ENCODE measurements around the gene KCNT1. TPM values are rescaled to one million over a fixed set of nuclear protein-coding genes. Genes with fewer than 3 reads are reported as not detected.

Gene KCNT1
- total RNA-seq, 1 donor from 2014 or later, result not detected

GRCh38 chr9:135777623-135778177 lies 75.7 kb downstream of the KCNT1 start:
- Histone ChIP-seq H3K4me3 (ENCODE audit: low read depth, low read length) (no peak overlapping the region), H3K36me3 (ENCODE audit: control insufficient read depth, insufficient read depth, low read length) (no peaks in the 10 kb centered on the region), H3K27me3 (ENCODE audit: control insufficient read depth, insufficient read depth, low read length) (peaks cover 5% of the 10 kb centered on the region)
- TF ChIP-seq CTCF (IDR thresholded peaks at IDR 0.05; ENCODE audit: insufficient read depth, low read length, poor library complexity, severe bottlenecking), result no peak
- DNase-seq (ENCODE audit: low read depth), result no peak

DNA sequence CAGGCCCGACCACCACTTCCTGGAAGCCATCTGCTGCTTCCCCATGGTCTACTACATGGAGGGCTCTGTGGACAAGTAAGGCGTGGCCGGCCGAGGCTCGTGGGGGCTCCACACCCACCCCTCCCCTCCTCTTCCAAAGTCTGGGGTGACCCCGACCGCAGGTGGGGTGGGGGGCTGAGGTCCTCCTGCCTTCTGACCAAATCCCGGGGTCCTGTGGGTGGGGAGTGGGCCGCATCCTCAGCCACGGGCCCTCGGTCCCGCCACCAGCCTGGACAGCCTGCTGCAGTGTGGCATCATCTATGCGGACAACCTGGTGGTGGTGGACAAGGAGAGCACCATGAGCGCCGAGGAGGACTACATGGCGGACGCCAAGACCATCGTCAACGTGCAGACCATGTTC lies 76.4 kb downstream of the KCNT1 start:
- Histone ChIP-seq H3K36me3 (ENCODE audit: control insufficient read depth, insufficient read depth, low read length) (no peaks in the 10 kb centered on the region), H3K4me3 (ENCODE audit: low read depth, low read length) (no peak overlapping the region), H3K27me3 (ENCODE audit: control insufficient read depth, insufficient read depth, low read length) (no peaks in the 10 kb centered on the region)
- no peak for DNase-seq (ENCODE audit: low read depth)
- TF ChIP-seq CTCF (IDR thresholded peaks at IDR 0.05; ENCODE audit: insufficient read depth, low read length, poor library complexity, severe bottlenecking), result no peak

- TF ChIP-seq CTCF (IDR thresholded peaks at IDR 0.05; ENCODE audit: insufficient read depth, low read length, poor library complexity, severe bottlenecking), result no peak
Measured at GRCh38 chr9:135779571-135779970, 77.6 kb downstream of the KCNT1 start.

GRCh38 chr9:135780086-135780485 lies 78.1 kb downstream of the KCNT1 start:
- Histone ChIP-seq H3K27me3 (ENCODE audit: control insufficient read depth, insufficient read depth, low read length) (no peaks in the 10 kb centered on the region), H3K36me3 (ENCODE audit: control insufficient read depth, insufficient read depth, low read length) (no peaks in the 10 kb centered on the region), H3K4me3 (ENCODE audit: low read depth, low read length) (no peak overlapping the region)
- DNase-seq (ENCODE audit: low read depth), result no peak
- TF ChIP-seq CTCF (IDR thresholded peaks at IDR 0.05; ENCODE audit: insufficient read depth, low read length, poor library complexity, severe bottlenecking), result no peak

More at GRCh38 chr9:135779571-135779970, 77.6 kb downstream of the KCNT1 start:
- Histone ChIP-seq H3K27me3 (ENCODE audit: control insufficient read depth, insufficient read depth, low read length) (no peaks in the 10 kb centered on the region), H3K36me3 (ENCODE audit: control insufficient read depth, insufficient read depth, low read length) (no peaks in the 10 kb centered on the region), H3K4me3 (ENCODE audit: low read depth, low read length) (no peak overlapping the region)
- DNase-seq (ENCODE audit: low read depth), result no peak

GRCh38 chr9:135780626-135781025 lies 78.6 kb downstream of the KCNT1 start:
- no peaks in the 10 kb centered on the region for H3K36me3 ChIP-seq (ENCODE audit: control insufficient read depth, insufficient read depth, low read length)
- TF ChIP-seq CTCF (IDR thresholded peaks at IDR 0.05; ENCODE audit: insufficient read depth, low read length, poor library complexity, severe bottlenecking), result no peak
- no peak for DNase-seq (ENCODE audit: low read depth)
- H3K27me3 ChIP-seq (ENCODE audit: control insufficient read depth, insufficient read depth, low read length), result no peaks in the 10 kb centered on the region
- H3K4me3 ChIP-seq (ENCODE audit: low read depth, low read length), result no peak overlapping the region

DNA sequence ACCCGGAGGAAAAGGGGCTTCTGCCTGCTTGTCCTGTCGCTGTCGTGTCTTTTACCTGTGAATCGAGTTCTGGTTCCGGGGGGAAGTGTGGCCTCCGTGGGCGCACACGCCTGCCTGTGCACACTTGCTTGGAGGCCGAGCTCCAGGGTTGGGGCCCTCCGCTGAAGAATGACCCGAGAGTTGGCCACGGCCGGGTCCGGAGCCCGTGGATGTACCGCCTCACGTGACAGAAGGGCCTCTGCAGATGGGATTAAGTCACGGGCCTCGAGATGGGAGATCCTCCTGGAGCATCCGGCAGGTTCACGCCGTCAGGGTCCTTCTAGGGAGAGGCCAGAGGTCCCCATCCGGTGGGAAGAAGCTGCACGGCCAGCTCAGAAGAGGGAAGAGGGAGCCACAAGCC lies 81.0 kb downstream of the KCNT1 start:
- H3K27me3 ChIP-seq (ENCODE audit: control insufficient read depth, insufficient read depth, low read length), result no peaks in the 10 kb centered on the region
- TF ChIP-seq CTCF (IDR thresholded peaks at IDR 0.05; ENCODE audit: insufficient read depth, low read length, poor library complexity, severe bottlenecking), result no peak
- H3K36me3 ChIP-seq (ENCODE audit: control insufficient read depth, insufficient read depth, low read length), result no peaks in the 10 kb centered on the region
- no peak for DNase-seq (ENCODE audit: low read depth)
- H3K4me3 ChIP-seq (ENCODE audit: low read depth, low read length), result no peak overlapping the region
